MCF 10A (cell line): ENCODE results near the gene RNF213. TPM values are rescaled to one million over a fixed set of nuclear protein-coding genes. Genes with fewer than 3 reads are reported as not detected.
"Not testable (repeated sequence)": the region's sequence is repeated elsewhere in the genome, so short reads cannot be mapped to it uniquely, and the experiment has no call there.

Experiments used
- BruUV-seq: library from RNA; stranded (reverse); fragments of 400-500 nt; replicated peaks from 2 replicates; lab custom pipeline; 2021; lab: Mats Ljungman, UMichigan
- CTCF ChIA-PET: fragments of 300-600 bp; sonication (Branson Sonifier 250); formaldehyde crosslinking; extraction: SDS; loops from one replicate; lab custom pipeline; 2021; ENCODE audit warnings: antibody characterized with exemption, inconsistent platforms; lab: Yijun Ruan, JAX
- POLR2A ChIA-PET: fragments of 300-600, 350-650 bp; sonication (Branson Sonifier 250); formaldehyde crosslinking; extraction: SDS; loops from one replicate; lab custom pipeline; 2020; ENCODE audit warnings: antibody characterized with exemption, inconsistent platforms; lab: Yijun Ruan, JAX
- DNase-seq: peaks from one replicate; pipeline ENCODE4 v3.0.0-alpha.2; 2018; ENCODE audit not compliant: unreplicated experiment
- H3K27ac Mint-ChIP-seq: one replicate; pipeline ENCODE4 v1.8.0; 2022; ENCODE audit warnings: mild to moderate bottlenecking, low read depth, mixed read lengths; ENCODE audit not compliant: unreplicated experiment
- H3K27me3 Mint-ChIP-seq: one replicate; pipeline ENCODE4 v1.8.0; 2022; ENCODE audit warnings: mixed read lengths; ENCODE audit not compliant: insufficient read depth, unreplicated experiment
- H3K36me3 Mint-ChIP-seq: one replicate; pipeline ENCODE4 v1.8.0; 2022; ENCODE audit warnings: mild to moderate bottlenecking, moderate library complexity, mixed read lengths; ENCODE audit not compliant: insufficient read depth, unreplicated experiment
- H3K4me1 Mint-ChIP-seq: one replicate; pipeline ENCODE4 v1.8.0; 2022; ENCODE audit warnings: mixed read lengths; ENCODE audit not compliant: insufficient read depth, unreplicated experiment
- H3K4me3 Mint-ChIP-seq: one replicate; pipeline ENCODE4 v1.8.0; 2022; ENCODE audit warnings: mild to moderate bottlenecking, moderate library complexity, mixed read lengths; ENCODE audit not compliant: unreplicated experiment
- H3K9me3 Mint-ChIP-seq: one replicate; pipeline ENCODE4 v1.8.0; 2022; ENCODE audit warnings: mixed read lengths; ENCODE audit not compliant: unreplicated experiment
- intact Hi-C: fragments of 100-400 bp; cut with micrococcal nuclease; formaldehyde crosslinking; loops from 2 replicates; pipeline ENCODE4 v1.14.1; 2022
- total RNA-seq: library from RNA; stranded (reverse); gene quantifications from 2 replicates; pipeline ENCODE4 v1.2.3, GENCODE V29; 2022
- TF ChIP-seq, protein P1 (sequence below): fragments of 200-600 bp; IDR thresholded peaks from one replicate; pipeline ENCODE4 v1.8.0; 2022; ENCODE audit warnings: antibody characterized with exemption, mild to moderate bottlenecking; ENCODE audit not compliant: unreplicated experiment

RNF213 gene
- total RNA-seq, 1 experiment from 2014 or later, result 50.5 TPM

- Mint-ChIP-seq H3K27me3 (no peaks in the 10 kb centered on the region), H3K4me1 (no peaks in the 10 kb centered on the region), H3K9me3 (no peaks in the 10 kb centered on the region), H3K36me3 (peaks cover 4% of the 10 kb centered on the region), H3K27ac (no peak overlapping the region), H3K4me3 (no peak overlapping the region)
- TF ChIP-seq, protein P1, sequence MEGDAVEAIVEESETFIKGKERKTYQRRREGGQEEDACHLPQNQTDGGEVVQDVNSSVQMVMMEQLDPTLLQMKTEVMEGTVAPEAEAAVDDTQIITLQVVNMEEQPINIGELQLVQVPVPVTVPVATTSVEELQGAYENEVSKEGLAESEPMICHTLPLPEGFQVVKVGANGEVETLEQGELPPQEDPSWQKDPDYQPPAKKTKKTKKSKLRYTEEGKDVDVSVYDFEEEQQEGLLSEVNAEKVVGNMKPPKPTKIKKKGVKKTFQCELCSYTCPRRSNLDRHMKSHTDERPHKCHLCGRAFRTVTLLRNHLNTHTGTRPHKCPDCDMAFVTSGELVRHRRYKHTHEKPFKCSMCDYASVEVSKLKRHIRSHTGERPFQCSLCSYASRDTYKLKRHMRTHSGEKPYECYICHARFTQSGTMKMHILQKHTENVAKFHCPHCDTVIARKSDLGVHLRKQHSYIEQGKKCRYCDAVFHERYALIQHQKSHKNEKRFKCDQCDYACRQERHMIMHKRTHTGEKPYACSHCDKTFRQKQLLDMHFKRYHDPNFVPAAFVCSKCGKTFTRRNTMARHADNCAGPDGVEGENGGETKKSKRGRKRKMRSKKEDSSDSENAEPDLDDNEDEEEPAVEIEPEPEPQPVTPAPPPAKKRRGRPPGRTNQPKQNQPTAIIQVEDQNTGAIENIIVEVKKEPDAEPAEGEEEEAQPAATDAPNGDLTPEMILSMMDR, result no peak
- no peak for DNase-seq
- intact Hi-C loops, result no loop called here
- CTCF ChIA-PET, result no interaction called here
- POLR2A ChIA-PET, result no interaction called here
- BruUV-seq, result no TSS peak
These were observed 142.3 kb downstream of the RNF213 start for GRCh38 chr17:80402959-80403358.

DNA sequence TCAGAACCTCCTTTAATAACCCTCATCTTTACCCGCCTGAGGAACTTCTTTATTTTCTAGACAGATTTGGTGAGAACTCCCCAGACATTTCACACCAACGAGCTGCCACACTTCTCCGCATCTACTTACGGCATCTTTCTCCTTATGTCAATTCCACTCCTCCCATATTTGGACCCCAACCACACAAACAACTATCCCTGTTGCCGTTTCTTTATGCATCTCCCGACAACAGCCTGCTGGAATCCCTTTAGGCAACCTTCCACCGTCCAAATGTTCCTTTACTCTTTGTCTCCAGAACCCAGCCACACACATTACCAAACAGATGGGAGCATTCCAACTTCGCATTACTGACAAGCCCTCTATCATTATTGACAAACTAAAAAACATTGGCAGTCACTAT is 145.5 kb downstream of the RNF213 start:
- no peaks in the 10 kb centered on the region for H3K9me3 Mint-ChIP-seq
- ChIA-PET POLR2A (no interaction called here), CTCF (interaction anchor here (0.7 kb wide), 1 partner anchor 198 kb away, joined by 3 read pairs; no protein-coding TSS in a partner anchor)
- DNase-seq, result no peak
- peaks cover 5% of the 10 kb centered on the region for H3K4me1 Mint-ChIP-seq
- TF ChIP-seq, protein P1, result no peak
- intact Hi-C loops, result no loop called here
- H3K27ac Mint-ChIP-seq, result no peak overlapping the region
- H3K27me3 Mint-ChIP-seq, result no peaks in the 10 kb centered on the region
- no peak overlapping the region for H3K4me3 Mint-ChIP-seq
- BruUV-seq, result no TSS peak
- no peaks in the 10 kb centered on the region for H3K36me3 Mint-ChIP-seq

DNA sequence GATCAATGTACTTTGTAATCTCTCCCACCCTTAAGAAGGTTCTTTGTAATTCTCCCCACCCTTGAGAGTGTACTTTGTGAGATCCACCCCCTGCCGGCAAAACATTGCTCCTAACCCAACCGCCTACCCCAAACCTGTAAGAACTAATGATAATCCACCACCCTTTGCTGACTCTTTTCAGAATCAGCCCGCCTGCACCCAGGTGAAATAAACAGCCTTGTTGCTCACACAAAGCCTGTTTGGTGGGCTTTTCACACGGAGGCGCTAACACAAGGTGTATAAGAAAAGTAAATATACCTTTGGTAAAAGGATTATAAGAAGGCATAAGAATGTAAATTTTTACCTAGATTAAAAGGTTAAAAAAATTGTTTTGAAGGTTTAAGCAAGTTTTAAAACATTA is 147.3 kb downstream of the RNF213 start:
- BruUV-seq, DNase-seq, POLR2A ChIA-PET, H3K4me3 Mint-ChIP-seq, H3K27me3 Mint-ChIP-seq, H3K36me3 Mint-ChIP-seq, H3K9me3 Mint-ChIP-seq, H3K27ac Mint-ChIP-seq, CTCF ChIA-PET, H3K4me1 Mint-ChIP-seq, intact Hi-C loops: not testable (repeated sequence)

- ChIA-PET CTCF (interaction anchor here (0.6 kb wide), 1 partner anchor 210 kb away, joined by 4 read pairs; no protein-coding TSS in a partner anchor), POLR2A (no interaction called here)
- Mint-ChIP-seq H3K9me3 (no peaks in the 10 kb centered on the region), H3K4me1 (peaks cover 13% of the 10 kb centered on the region), H3K4me3 (no peak overlapping the region), H3K36me3 (no peaks in the 10 kb centered on the region), H3K27ac (no peak overlapping the region), H3K27me3 (no peaks in the 10 kb centered on the region)
- TF ChIP-seq, protein P1, result no peak
- no TSS peak for BruUV-seq
- intact Hi-C loops, result no loop called here
- peak; percentile 15 for DNase-seq
These were observed 148.2 kb downstream of the RNF213 start for GRCh38 chr17:80408872-80409271.
